NK-92 (cell line): Measurements from ENCODE around the gene ZNF174.

ENCODE experiments used
- DNase-seq: peaks from one replicate; lab custom pipeline; 2025; ENCODE audit not compliant: unreplicated experiment; lab: John Stamatoyannopoulos, UW

ZNF174 gene

GRCh38 chr16:3400779-3401688 lies at the start of gene ZNF174, which contains the start of gene ZSCAN32:
TSS of gene ZNF174 (plus strand) at chr16:3401215. CDS start at chr16:3402005, 790 bp downstream.
TSS of gene ZSCAN32 (minus strand) at chr16:3401004. CDS start at chr16:3397557, 3,447 bp downstream.
- peak; percentile 84 for DNase-seq

GRCh38 chr16:3355589-3355988 lies 45.4 kb upstream of the ZNF174 start, which contains the start of gene OR2C1:
TSS of gene OR2C1 (plus strand) at chr16:3355889. CDS start at chr16:3355941, 52 bp downstream.
- DNase-seq = no peak

- DNase-seq = no peak
These were observed 44.9 kb upstream of the ZNF174 start for GRCh38 chr16:3356118-3356517.

GRCh38 chr16:3358871-3359270 lies 42.1 kb upstream of the ZNF174 start:
- DNase-seq = no peak

- no peak for DNase-seq
These were observed 38.1 kb upstream of the ZNF174 start for GRCh38 chr16:3362931-3363330.

- DNase-seq = no peak
These were observed 37.2 kb upstream of the ZNF174 start for GRCh38 chr16:3363793-3364192.

GRCh38 chr16:3364774-3365427 lies 36.1 kb upstream of the ZNF174 start:
- peak; percentile 29 for DNase-seq

- no peak for DNase-seq
These were observed 31.9 kb upstream of the ZNF174 start for GRCh38 chr16:3369073-3369472.

- no peak for DNase-seq
These were observed 25.3 kb upstream of the ZNF174 start for GRCh38 chr16:3375680-3376079.

- no peak for DNase-seq
These were observed 23.1 kb upstream of the ZNF174 start for GRCh38 chr16:3377917-3378316.

- no peak for DNase-seq
These were observed 18.0 kb upstream of the ZNF174 start for GRCh38 chr16:3383045-3383448.

- DNase-seq = no peak
These were observed 12.7 kb upstream of the ZNF174 start for GRCh38 chr16:3388325-3388724.

- DNase-seq = no peak
These were observed 11.2 kb upstream of the ZNF174 start for GRCh38 chr16:3389663-3390338.

- DNase-seq = no peak
These were observed 603 bp upstream of the ZNF174 start for GRCh38 chr16:3400446-3400778.

GRCh38 chr16:3401719-3402397 lies 843 bp downstream of the ZNF174 start:
- DNase-seq = no peak

GRCh38 chr16:3408561-3409197 lies 7.7 kb downstream of the ZNF174 start:
- no peak for DNase-seq

- no peak for DNase-seq
These were observed 12.8 kb downstream of the ZNF174 start for GRCh38 chr16:3413730-3414379.

- no peak for DNase-seq
These were observed 30.8 kb downstream of the ZNF174 start for GRCh38 chr16:3431779-3432219.

GRCh38 chr16:3434373-3434772 lies 33.4 kb downstream of the ZNF174 start:
- DNase-seq = no peak

- DNase-seq = no peak
These were observed 38.6 kb downstream of the ZNF174 start for GRCh38 chr16:3439637-3440036.
